GM21576 (cell line): ENCODE measurements around the gene KRTAP5-5.
"Not testable (repeated sequence)": the region's sequence is repeated elsewhere in the genome, so short reads cannot be mapped to it uniquely, and the experiment has no call there.

Experiments
- ATAC-seq: cut with Tn5 transposase; IDR thresholded peaks from one replicate; pipeline ENCODE4 v1.9.1; 2021; ENCODE audit warnings: mild to moderate bottlenecking, moderate library complexity; ENCODE audit not compliant: unreplicated experiment

Gene KRTAP5-5

DNA sequence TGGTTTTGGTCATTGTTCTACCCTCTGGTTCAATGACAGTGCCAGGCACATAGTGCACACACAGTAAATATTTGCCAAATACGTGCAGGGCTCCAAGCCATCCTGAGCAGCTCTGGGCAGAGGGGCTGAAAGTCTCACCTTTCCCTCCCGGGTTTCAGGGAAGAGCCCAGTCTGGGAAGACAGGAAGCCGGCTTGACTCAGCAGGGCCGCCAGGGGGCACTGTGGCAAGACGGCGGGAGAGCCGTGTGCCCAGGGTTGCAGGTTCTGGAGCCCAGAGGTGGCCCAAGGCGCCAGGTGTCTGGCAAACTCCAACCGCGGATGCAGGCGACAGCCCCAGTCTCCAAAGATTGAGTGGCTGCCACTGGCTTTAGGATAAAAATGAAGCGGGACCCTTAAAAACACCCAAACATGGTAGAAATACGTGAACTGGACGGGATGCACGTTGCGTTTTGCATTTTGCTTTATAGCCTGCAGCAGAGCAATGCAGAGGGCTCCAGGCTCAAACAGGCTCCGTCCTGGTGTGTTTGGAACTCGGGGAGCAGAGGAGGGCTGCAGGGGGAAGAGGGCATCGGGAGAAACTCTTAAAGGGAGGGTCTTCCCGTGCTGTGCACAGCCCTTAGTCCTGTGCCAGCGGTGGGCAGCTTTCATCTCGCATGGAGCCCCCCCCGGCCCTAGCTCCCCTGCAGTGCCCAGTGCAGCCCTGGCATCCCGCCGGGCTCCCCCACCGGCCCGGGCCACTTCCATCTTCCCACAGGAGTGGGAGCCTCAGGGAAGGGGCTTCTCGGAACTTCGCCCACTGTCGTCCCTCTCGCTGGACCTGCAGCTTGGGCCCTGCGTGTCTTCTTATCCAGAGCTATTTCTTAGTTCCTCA is 10.7 kb downstream of the KRTAP5-5 start:
- ATAC-seq, result no peak

DNA sequence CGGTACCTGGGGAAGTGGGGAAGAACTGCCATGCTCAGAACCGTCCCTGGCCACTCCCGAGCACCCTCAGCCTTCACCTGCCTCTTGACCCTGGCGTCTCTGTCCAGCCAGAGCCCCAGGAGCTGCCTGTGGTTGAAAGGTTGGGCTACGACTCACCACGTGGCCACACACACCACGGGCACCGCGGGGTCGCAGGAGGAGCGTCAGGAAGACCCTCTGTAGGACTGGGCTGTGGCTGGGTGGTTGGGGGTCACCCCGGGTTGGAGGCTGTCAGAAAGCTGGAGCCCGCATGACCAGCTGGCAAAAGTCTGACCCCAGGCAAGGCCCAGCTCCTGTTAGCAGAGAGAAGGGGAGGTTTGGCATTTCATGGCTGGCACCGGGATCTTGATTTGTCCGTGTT is 11.5 kb downstream of the KRTAP5-5 start:
- ATAC-seq, result no peak

DNA sequence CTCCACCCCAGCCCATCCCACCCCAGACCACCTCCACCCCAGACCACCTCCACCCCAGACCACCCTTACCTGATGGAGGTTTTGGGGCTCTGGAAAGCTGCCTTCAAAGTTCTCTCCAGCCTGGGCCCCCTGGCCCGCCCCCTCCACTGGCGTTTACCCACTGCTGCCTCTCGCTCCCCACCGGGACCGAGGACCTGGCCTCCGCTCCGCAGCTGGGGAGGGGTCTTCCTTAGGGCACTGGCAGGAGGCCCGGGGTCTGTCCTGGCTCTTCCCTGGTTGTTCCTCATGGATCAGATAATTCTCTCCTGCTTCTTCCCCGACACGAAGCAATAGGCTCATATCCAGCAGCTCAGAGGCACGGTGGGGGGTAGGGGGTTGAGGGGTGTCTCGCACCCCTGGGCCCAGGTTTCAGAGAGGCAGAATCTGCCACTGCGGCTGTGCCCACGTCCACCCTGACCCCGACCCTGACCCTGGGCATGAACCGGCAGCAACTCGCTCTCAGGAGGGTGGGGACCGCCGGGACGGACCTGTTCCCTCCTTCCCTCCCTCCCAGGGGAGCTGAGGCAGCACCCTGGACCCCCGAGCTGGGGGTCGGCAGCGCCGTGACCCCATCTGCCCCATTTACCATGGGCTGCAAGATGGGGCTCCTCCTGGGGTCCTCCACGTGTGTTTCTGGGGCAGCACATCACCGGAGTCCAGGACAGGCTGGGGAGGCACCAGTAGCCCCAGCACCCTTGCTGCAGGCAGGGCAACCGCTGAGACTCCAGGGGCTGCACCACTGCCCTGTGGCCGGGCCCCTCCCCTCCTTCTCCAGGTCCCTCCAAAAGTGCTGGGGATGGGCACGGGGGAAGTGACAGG is 12.9 kb downstream of the KRTAP5-5 start:
- no peak for ATAC-seq

DNA sequence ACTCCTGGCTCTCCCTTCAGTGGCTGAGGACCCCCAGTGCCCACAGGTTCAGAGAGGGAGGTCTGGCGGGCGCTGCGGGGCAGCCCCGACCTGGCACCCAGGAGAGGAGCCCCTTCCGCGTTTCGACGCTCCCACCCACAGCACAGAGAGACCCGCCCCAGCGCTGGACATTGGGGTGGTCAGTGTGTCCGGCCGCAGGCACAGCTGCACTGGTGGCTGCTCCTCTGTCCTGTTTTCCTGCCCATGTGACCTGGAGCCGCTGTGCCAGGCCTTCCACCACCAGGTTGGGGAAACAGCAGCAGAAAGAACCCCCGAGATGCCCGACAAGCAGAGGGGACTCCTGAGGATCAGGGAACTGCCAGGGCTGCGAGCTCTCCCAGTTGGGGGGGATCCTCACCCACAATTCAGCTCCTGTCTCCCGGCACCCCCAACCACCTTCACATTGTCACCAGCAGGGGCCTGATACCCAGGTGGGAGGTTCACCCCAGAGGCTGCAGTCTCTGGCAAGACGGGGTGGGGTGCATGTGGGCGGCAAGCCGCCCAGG is 13.6 kb downstream of the KRTAP5-5 start:
- no peak for ATAC-seq

DNA sequence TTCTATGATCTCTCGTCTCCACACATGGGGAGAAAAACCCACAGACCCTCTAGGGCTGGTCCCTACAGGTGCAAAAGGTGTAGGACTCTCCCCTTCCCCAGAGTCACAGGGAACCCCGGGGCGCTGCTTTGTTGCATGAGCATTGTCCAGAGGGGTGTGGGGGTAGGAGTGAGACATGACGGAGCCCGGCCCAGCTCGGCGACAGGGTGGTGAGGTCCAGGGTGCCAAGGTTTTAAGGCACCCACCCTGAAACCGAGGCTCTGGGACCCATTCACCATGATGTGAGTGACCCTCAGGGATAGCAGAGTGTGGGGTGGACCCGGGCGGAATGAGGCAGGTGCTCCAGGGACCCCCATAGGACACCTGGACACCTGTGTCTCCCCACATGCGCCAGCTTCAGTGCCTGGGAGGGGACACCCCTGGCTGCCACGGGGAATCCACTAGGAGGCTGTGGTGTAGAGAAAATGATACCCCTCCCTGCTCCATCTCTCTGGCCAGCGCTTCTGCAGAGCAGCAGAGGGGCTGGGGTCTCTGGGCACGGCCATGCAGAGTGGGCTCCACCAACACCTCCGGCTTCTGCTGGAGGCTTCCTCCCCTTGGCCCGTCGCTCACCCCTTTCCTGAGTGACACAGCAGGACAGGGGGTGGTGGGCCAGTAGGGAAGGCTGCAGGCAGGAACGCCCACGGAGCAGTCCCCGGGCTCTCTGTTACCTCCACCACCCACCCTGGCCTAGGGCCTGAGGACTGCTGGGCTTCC is 15.2 kb downstream of the KRTAP5-5 start:
- no peak for ATAC-seq

DNA sequence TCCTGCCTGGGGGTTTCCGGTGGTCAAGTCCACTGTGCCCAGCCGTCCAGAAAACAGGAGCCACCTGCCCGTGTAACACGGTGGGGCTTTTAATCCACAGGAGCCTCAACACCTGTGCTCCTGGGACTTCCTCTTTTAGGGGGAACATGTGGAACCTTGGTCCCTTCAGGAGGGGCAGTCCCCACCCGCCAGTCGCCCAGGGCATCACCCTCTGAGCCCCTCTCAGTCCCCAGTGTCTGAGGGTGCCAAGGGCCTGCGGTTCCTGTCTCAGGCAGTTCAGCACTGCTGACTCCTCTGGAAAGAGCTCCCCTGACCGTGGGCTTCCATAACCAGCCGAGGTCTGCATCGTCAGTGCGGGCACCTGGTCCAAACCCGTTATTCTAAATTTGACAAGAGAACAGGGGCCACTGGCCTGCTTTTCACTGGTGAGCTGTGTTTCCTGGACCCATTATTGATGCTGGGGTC is 15.8 kb downstream of the KRTAP5-5 start:
- no peak for ATAC-seq

DNA sequence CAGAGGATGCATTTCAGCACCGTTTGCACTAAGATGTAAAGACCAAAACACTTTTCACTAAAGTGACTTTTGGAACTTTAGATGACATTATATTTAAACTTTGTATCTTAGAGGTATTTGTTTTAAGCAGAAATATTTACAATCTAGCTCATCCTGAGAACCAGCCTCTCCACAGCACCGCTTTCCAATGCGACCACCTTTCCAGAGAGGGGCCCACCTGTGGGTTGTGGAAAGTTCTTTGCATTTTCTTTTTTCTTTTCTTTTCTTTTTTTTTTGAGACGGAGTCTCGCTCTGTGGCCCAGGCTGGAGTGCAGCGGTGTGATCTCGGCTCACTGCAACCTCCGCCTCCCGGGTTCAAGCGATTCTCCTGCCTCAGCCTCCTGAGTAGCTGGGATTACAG is 17.0 kb downstream of the KRTAP5-5 start:
- not testable (repeated sequence) for ATAC-seq

DNA sequence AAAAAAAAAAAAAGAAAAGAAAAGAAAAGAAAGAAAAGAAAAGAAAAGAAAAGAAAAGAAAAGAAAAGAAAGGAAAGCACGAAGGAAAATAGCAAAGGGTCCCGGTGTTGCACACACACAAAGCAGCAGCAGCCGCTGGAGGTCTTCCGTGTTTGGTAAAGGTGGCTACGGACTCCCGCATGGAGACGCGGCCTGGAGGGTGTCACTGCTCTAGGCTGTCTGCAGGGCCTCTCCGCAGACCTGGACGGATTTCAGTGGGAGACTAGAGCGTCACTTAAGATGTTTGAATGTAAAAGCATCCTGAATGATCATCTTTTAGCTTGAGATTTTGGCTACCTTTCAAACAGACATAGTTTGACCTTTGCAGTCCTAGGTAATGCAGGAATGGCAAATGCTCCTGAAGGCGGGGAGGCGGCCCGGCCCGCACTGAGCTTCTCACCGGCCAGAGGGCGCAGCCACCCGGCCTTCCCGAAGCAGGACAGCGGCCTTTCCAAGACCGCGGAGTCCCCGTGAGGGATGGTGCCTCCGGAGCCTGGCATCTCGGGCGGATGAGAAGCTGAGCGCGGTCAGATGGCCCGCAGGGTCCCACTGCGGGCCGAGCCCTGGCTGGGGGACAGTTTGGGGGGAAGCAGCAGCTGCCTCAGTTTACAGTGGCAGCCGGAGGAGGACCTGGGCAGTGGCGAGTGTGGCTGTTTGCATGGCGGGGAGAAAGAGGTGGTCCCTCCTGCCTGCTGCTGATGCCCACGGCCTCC is 18.5 kb downstream of the KRTAP5-5 start:
- ATAC-seq, result no peak

DNA sequence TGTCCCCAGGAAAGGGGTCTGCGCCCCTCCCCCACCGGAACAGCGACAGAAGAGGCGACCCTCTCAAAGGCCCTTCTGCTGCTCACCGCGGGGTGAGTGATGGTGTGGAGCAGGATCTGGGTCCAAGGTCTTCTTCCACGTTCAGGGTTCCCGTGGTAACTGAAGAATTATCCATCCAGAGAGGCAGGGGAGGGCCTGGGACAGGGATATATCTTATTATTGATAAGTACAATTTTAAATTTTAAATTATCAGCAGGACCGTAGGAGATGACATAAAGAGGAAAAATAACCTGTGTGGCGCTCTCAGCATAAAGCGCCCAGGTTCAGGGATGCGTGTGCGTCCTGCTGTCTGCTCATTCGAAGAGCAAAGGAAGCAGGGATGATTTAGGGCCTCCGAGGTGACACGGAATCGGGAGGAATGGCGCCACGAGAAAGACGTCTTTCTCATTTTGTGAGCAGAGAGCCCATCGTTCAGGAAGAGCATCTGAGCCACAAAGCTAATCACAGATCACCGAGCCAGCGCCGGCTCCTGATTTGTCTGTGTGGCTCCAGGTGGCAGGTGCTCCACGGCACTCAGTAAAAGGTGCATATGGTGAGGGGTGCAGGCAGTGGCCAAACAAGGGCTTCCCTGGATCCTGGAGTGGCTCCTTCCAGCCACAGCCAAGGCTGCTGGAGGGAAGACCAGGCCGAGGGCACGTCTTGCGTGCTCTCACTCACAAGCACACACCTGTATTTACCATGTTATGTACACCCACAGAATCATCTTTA is 19.3 kb downstream of the KRTAP5-5 start:
- no peak for ATAC-seq

DNA sequence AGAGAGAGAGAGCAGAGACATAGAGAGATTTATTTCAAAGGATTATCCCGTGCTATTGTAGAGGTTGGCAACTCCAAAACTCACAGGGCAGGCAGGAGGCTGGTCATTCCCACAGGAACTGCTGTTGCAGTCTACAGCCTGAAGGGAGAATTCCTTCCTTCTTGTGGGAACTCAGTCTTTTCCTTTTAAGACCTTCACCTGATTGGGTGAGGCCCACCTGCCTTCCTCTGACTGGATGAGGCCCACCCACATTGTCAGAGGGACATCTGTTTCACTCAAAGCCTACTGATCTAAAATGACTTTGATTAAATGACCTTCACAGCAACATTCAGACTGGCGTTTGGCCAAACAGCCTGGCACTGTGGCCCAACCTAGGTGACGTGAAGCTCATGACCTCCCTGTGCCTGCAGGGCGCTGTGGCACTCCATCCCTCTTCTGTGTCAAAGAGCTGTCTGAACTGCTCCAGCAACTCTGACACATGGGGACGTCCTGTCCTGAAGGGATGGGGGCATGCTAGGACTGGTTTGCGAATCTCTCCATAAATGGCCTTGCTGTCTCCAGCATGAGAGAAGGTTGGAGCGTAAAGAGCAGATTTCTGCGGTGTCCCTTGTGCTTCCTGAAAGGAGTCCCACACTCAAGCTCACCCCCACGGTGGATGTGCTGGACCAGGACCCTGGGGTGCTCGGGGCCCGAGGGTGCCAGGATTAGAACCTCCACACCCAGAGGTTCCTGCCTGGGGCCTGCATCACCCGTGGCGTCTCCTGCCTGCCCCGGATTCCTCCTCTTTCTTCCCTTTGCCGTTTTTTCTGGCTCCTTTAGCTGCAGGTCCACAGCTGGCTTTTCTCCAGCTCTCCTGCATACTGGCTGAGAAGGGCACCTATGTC is 20.7 kb downstream of the KRTAP5-5 start:
- ATAC-seq, result no peak

DNA sequence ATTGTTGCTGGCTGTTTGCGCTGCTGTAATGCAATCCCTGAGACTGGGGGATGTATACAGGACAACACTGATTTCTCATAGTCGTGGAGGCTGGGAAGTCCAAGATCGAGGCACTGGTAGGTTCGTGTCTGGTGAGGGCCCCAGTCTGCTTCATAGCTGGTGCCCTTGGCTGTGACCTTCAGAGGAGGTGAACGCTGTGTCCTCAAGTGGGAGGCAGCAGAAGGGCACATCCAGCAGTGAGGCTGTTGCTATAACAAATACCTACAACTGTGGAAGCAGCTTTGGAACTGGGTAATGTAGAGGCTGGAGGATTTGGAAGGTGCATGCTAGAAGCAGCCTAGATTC is 21.3 kb downstream of the KRTAP5-5 start:
- ATAC-seq, result no peak

DNA sequence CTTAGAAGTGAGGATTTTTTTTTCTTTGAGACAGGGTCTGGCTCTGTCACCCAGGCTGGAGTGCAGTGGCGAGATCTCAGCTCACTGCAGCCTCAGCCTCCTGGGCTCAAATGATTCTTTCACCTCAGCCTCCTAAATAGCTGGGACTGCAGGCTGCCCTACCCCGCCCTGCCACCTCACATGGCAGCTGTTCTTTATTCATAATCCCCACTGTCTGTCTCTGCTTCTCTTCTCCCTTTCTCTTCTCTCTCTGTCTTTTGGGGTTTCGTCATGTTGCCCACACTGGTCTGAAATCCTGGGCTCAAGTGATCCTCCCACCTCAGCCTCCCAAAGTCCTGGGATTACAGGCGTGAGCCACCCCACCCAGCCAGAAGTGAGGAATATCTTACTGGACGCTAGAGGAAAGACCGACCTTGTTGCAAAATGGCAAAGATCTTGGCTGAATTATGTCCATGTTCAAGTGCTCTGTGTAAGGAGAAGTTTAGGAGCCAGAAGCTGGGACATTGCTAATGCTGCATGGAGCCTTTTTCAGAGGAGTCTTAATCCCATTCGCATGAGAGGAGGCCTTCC is 21.9 kb downstream of the KRTAP5-5 start:
- ATAC-seq, result no peak

DNA sequence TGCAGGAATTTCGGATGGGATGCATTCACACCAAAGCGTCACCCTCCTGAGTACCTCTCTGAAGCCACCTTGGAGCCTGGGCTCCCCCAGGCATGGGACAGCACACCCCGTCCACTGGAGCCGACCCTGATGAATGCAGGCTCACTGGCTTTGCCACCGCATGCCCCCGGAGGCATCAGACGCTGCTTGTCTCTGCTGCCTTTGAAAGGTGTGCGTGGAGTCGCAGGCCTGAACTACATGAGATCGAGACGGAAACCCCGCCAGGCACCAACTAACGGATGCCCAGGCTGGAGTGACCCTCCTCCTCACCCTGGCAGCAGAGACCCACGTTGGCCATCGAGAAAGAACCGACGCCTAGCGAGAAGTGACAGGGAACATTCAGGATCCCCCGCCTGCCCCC is 22.5 kb downstream of the KRTAP5-5 start:
- ATAC-seq, result no peak

DNA sequence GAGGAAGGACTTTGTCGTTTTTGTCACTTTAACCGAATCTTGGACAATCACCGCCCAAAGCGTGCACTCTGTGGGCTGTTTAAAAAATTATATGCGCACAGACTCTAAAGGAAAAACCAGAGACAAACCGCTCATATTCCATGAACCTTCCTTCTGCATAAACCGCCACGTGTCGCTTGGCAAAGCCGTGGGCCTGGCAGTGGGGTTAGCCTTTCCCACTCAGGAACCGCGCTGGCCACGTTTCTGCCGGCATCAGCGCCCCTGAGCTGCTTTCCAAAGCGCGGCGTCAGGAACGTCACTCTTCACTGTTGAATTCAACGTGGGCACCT is 22.8 kb downstream of the KRTAP5-5 start:
- ATAC-seq, result no peak

DNA sequence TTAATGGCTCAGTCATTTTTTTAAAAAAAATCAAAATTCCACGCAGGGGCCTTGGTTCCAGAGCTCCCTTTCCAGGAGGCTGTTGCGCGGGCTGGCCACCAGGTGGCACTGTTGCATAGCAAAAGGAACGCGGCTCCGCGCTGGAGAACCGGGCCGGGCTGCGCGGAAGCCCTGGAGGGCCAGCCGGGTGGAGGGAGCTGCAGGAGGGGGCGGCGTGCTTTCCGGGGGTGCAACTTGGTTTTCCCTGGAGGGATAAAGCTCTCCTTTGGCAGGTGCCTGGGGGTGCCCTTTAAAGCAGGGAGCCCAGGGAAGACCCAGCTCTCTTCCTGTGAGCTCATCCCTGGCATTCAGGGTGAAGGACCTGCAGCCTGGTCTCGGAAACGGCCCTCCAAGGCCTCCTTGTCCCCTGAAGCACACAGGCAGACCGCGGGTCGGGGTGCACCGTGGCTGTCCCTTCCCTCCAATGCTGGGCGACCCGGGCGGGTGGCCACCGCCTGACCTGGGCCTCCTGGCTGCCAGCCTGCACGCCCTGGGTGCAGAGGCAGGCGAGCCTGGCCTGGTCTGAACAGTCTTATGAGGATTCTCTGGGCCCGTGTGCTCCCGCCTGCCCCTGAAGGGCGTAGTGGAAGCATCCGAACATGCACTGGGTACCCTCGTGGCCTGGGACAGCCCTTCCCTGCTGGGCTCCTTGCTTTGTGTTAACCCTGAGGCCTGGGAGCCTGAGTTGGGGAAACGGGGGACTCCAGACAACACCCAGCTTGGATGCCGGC is 23.4 kb downstream of the KRTAP5-5 start:
- no peak for ATAC-seq

DNA sequence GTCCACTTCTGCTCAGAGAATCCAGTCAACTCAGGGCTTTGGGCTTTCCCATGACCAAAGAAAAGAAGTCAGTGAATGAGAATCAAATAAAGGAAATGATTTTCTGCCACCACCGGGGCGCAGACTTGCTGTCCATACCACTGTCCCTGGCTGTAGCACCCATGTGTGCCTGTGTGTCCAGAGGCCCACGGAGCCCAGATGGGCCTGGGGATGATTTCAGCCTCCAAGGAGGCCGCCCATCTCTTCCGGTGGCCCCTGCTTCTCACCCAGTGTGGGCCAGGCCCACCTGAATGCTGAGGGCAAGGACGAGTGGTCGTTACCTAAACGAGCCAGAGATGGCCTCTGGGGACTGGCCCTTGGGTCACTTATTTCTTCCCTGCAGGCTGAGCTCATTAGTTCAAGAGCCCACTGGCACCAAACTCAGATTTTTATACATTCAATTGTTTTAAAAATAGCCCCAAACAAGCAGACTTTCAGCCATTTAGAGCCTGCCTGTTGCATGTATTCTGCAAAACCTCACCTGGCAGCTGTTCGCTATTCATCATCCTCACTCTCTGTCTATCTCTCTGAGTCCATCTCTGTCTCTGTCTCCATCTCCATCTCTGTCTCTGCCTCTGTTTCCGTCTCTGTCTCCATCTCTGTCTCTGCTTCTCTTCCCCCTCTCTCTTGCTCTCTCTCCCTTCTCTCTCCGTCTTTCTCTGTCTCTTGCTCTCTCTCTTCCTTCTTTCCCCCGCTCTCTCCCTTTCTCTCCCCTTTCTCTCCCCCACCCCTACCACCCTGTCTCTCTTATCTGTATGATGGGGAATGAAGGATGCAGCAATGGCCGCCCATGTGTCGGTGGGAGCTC is 24.2 kb downstream of the KRTAP5-5 start:
- no peak for ATAC-seq
